Tibial nerve (tissue), 4 donors: ENCODE results near the gene KAT8. TPM values are rescaled to one million over a fixed set of nuclear protein-coding genes. Genes with fewer than 3 reads are reported as not detected.
A peak's percentile ranks its signal among the peaks of the same experiment; 100 is the strongest.

ENCODE experiments used
- DNase-seq, 2 donors: peaks; one replicate each; pipeline ENCODE4 v3.0.0-alpha.2; 2019; ENCODE audit warnings: low spot score in 2 of 2
- H3K27ac ChIP-seq, 4 donors: fragments of 200-600 bp; sonication (generic) in 3 of 4; one replicate each; pipeline ENCODE4 v1.5.1; 2017 to 2019; ENCODE audit warnings: mild to moderate bottlenecking in 1 of 4
- H3K27me3 ChIP-seq, 2 donors: fragments of 200-600 bp; sonication (generic) in 1 of 2; one replicate each; pipeline versions ENCODE4 v1.5.1 to v1.6.0; 2017 to 2019
- H3K36me3 ChIP-seq, 3 donors: fragments of 200-600 bp; sonication (generic); one replicate each; pipeline ENCODE4 v1.5.1; 2018 to 2019
- H3K4me1 ChIP-seq, 4 donors: fragments of 200-600 bp; sonication (generic) in 3 of 4; one replicate each; pipeline ENCODE4 v1.5.1; 2017 to 2019
- H3K4me3 ChIP-seq, 4 donors: fragments of 200-600 bp; sonication (generic) in 3 of 4; one replicate each; pipeline ENCODE4 v1.5.1; 2017 to 2019; ENCODE audit warnings: mild to moderate bottlenecking in 1 of 4, moderate library complexity in 1 of 4
- H3K9me3 ChIP-seq, 4 donors: fragments of 200-600 bp; sonication (generic) in 3 of 4; one replicate each; pipeline ENCODE4 v1.5.1; 2017 to 2019
- EP300 ChIP-seq, 2 donors: sonication (generic); formaldehyde crosslinking; IDR thresholded peaks; one replicate each; pipeline ENCODE4 v1.6.1; 2017; ENCODE audit warnings: antibody characterized with exemption in 2 of 2, mild to moderate bottlenecking in 1 of 2
- POLR2A ChIP-seq, 2 donors: fragments of 450-650 bp; IDR thresholded peaks; one replicate each; pipeline ENCODE4 v1.6.1; 2017; ENCODE audit warnings: antibody characterized with exemption in 2 of 2, mild to moderate bottlenecking in 2 of 2, moderate library complexity in 2 of 2
- WGBS, 2 donors: methylation state at CpG; one replicate each; pipeline ENCODE4 v1.1.5; 2018; 5-methylcytosine and 5-hydroxymethylcytosine counted together
- total RNA-seq, 4 donors: library from RNA; depleted of rRNA; stranded (reverse); fragments of >200 nt; gene quantifications; one replicate each; pipeline ENCODE4 v1.1.0, GENCODE V29; 2016
- TF ChIP-seq, protein P1 (sequence below), 5 experiments: fragments of 200-600 bp in 3 of 5; fragments of 450-650 bp in 2 of 5; sonication (generic) in 3 of 5; IDR thresholded peaks; one replicate each; pipeline ENCODE4 v1.5.1; 2016 to 2019; ENCODE audit warnings: antibody characterized with exemption in 5 of 5, mild to moderate bottlenecking in 3 of 5, moderate library complexity in 2 of 5

The KAT8 gene
- total RNA-seq, 4 donors from 2014 or later = 79.5 to 99.0 (median 92.7) TPM

- Histone ChIP-seq H3K4me1 (peaks cover 0 to 38% (median 19%) of the 10 kb centered on the region in 4 donors), H3K4me3 (peak within 1 kb of the TSS; percentile 88 to 100 (median 97)), H3K27me3 (no peaks in the 10 kb centered on the region), H3K9me3 (no peaks in the 10 kb centered on the region), H3K36me3 (peaks cover 0 to 33% (median 15%) of the 10 kb centered on the region in 3 donors), H3K27ac (peak within 1 kb of the TSS; percentile 89 to 97 (median 96))
- TF ChIP-seq POLR2A (IDR thresholded peaks at IDR 0.05) (peak; percentile 60 to 63), EP300 (IDR thresholded peaks at IDR 0.05) (peak; percentile 86 to 90)
- TF ChIP-seq, protein P1, sequence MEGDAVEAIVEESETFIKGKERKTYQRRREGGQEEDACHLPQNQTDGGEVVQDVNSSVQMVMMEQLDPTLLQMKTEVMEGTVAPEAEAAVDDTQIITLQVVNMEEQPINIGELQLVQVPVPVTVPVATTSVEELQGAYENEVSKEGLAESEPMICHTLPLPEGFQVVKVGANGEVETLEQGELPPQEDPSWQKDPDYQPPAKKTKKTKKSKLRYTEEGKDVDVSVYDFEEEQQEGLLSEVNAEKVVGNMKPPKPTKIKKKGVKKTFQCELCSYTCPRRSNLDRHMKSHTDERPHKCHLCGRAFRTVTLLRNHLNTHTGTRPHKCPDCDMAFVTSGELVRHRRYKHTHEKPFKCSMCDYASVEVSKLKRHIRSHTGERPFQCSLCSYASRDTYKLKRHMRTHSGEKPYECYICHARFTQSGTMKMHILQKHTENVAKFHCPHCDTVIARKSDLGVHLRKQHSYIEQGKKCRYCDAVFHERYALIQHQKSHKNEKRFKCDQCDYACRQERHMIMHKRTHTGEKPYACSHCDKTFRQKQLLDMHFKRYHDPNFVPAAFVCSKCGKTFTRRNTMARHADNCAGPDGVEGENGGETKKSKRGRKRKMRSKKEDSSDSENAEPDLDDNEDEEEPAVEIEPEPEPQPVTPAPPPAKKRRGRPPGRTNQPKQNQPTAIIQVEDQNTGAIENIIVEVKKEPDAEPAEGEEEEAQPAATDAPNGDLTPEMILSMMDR (IDR thresholded peaks at IDR 0.05) = peak in 1 of 5 experiments; percentile 26
- peak; percentile 96 for DNase-seq
- 1% methylated on average over 45 to 48 of the region's 48 CpGs for WGBS, 2 donors
These were observed 43.3 kb upstream of the KAT8 start, which contains the start of the genes ZNF646 and ZNF668 for GRCh38 chr16:31073970-31074813. ZNF646 (plus strand) TSS chr16:31074422; CDS start chr16:31076325, 1,903 bp downstream. ZNF668 (minus strand) TSS chr16:31074240; CDS start chr16:31064459, 9,781 bp downstream.

- WGBS, 2 donors = 1 to 2% methylated on average over 7 of the region's 7 CpGs
- H3K27me3 ChIP-seq = no peaks in the 10 kb centered on the region
- H3K4me1 ChIP-seq = peaks cover 0 to 38% (median 19%) of the 10 kb centered on the region in 4 donors
- no peaks in the 10 kb centered on the region for H3K9me3 ChIP-seq
- peaks cover 0 to 39% (median 15%) of the 10 kb centered on the region in 3 donors for H3K36me3 ChIP-seq
- H3K27ac ChIP-seq = peak overlapping the region; percentile 89 to 97 (median 96)
- TF ChIP-seq, protein P1 (IDR thresholded peaks at IDR 0.05) = no peak
- no peak for TF ChIP-seq EP300 (IDR thresholded peaks at IDR 0.05)
- TF ChIP-seq POLR2A (IDR thresholded peaks at IDR 0.05) = no peak
- H3K4me3 ChIP-seq = peak overlapping the region; percentile 88 to 100 (median 97)
- no peak for DNase-seq
These were observed 42.7 kb upstream of the KAT8 start for GRCh38 chr16:31074814-31075183.

DNA sequence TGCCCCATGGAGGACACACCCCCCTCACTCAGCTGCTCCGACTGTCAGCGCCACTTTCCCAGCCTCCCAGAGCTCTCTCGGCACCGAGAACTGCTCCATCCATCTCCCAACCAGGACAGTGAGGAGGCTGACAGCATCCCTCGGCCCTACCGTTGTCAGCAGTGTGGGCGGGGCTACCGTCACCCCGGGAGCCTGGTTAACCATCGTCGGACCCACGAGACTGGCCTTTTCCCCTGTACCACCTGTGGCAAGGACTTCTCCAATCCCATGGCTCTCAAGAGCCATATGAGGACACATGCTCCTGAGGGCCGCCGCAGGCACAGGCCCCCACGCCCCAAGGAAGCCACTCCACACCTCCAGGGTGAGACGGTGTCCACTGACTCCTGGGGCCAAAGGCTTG lies 41.1 kb upstream of the KAT8 start:
- peaks cover 0 to 41% (median 19%) of the 10 kb centered on the region in 4 donors for H3K4me1 ChIP-seq
- DNase-seq = no peak
- no peaks in the 10 kb centered on the region for H3K9me3 ChIP-seq
- H3K27ac ChIP-seq = no peak overlapping the region
- peaks cover 0 to 55% (median 15%) of the 10 kb centered on the region in 3 donors for H3K36me3 ChIP-seq
- H3K4me3 ChIP-seq = no peak overlapping the region
- 68 to 74% methylated on average over 16 of the region's 16 CpGs for WGBS, 2 donors
- no peak for TF ChIP-seq EP300 (IDR thresholded peaks at IDR 0.05)
- TF ChIP-seq, protein P1 (IDR thresholded peaks at IDR 0.05) = no peak
- TF ChIP-seq POLR2A (IDR thresholded peaks at IDR 0.05) = no peak
- H3K27me3 ChIP-seq = no peaks in the 10 kb centered on the region

GRCh38 chr16:31077024-31077423 lies 40.4 kb upstream of the KAT8 start:
- no peak for TF ChIP-seq EP300 (IDR thresholded peaks at IDR 0.05)
- TF ChIP-seq, protein P1 (IDR thresholded peaks at IDR 0.05) = no peak
- TF ChIP-seq POLR2A (IDR thresholded peaks at IDR 0.05) = no peak
- Histone ChIP-seq H3K27me3 (no peaks in the 10 kb centered on the region), H3K9me3 (no peaks in the 10 kb centered on the region), H3K36me3 (peaks cover 0 to 62% (median 15%) of the 10 kb centered on the region in 3 donors), H3K4me1 (peaks cover 0 to 41% (median 16%) of the 10 kb centered on the region in 4 donors), H3K4me3 (no peak overlapping the region), H3K27ac (no peak overlapping the region)
- DNase-seq = no peak
- WGBS, 2 donors = 93 to 97% methylated on average over 12 to 13 of the region's 13 CpGs
